HG03460 (cell line): ENCODE data around the gene ARHGEF25.
A peak's percentile ranks its signal among the peaks of the same experiment; 100 is the strongest.
"Not testable (repeated sequence)": the region's sequence is repeated elsewhere in the genome, so short reads cannot be mapped to it uniquely, and the experiment has no call there.

Experiments used
- ATAC-seq: cut with Tn5 transposase; IDR thresholded peaks from one replicate; pipeline ENCODE4 v1.9.1; 2021; ENCODE audit not compliant: unreplicated experiment

The ARHGEF25 gene

GRCh38 chr12:57585156-57585555 lies 26.1 kb upstream of the ARHGEF25 start:
- ATAC-seq: no peak

DNA sequence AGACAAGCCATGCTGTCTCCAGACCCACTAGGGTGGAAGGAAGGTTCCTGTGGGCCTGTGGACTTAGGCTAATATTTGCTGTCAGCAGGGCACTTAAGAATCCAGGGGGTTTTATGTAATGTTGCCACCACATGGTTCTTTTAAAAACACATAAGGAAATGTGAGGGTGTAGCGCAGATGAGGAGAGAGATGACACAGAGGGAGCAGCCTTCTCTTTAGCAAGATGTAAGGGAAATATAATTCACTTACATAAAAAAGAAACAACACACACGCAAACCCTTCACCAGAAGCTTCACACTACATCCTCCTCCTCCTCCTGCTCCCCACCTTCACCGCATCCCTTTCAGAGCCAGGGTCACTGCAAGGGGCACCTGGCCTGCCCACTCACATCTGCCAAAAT lies 25.1 kb upstream of the ARHGEF25 start:
- ATAC-seq: no peak

DNA sequence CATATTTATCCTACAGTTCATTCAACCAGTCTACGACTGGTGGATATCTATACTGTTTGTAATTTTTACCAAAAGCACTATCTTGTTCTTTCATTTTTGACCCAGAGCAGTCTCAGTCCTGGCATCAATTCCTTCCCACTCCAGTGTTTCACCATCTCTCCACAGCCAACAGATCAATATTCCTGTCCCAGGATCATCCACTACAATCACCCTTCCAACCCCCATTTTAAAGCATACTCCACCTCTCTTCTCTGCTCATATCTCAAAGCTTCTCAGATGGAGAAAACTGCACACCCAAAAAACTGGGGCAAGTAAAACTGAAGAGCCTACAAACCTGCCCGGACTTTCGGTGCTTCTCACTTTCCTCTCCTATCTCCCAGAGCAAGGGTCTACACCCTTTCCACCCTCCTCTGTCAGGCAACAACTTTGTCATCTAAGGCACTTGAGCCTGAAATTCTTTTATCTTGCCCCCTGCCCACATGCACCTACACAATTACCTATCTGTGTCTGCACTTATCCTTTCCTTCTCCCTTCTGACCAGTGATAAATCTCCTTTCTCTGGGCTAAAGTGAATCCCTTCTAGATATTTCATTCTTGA lies 24.3 kb upstream of the ARHGEF25 start:
- ATAC-seq: no peak

DNA sequence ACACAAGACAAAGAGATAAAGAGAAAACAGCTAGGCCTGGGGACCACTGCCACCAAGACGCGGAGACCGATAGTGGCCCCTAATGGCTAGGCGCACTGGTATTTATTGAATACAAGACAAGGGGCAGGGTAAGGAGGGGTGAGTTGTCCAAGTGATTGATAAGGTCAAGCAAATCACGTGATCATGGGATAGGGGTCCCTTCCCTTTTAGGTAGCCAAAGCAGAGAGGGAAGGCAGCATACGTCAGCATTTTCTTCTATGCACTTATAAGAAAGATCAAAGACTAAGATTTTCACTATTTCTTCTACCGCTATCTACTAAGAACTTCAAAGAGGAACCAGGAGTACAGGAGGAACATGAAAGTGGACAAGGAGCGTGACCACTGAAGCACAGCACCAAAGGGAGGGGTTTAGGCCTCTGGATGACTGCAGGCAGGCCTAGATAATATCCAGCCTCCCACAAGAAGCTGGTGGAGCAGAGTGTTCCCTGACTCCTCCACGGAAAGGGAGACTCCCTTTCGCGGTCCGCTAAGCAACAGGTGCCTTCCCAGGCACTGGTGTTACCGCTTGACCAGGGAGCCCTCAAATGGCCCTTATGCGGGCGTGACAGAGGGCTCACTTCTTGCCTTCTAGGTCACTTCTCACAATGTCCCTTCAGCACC lies 22.2 kb upstream of the ARHGEF25 start:
- ATAC-seq: not testable (repeated sequence)

DNA sequence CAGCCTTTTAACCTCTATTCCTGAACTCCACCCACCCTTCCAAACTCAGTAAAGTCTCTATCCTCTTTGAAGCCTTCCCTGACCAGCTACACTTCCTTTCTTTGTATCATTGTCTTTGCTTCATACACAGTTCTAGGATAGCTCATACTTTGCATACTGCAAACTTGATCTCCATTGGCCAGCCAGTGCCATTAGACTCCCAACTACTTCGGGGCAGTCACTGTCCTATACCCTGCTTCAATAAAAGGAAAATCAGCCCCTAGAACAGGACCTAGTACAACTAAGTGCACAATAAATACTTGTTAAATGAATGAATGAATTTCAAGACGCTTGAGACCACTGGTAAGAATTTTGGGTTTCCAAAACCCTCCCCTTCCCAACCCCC lies 20.8 kb upstream of the ARHGEF25 start:
- no peak for ATAC-seq

DNA sequence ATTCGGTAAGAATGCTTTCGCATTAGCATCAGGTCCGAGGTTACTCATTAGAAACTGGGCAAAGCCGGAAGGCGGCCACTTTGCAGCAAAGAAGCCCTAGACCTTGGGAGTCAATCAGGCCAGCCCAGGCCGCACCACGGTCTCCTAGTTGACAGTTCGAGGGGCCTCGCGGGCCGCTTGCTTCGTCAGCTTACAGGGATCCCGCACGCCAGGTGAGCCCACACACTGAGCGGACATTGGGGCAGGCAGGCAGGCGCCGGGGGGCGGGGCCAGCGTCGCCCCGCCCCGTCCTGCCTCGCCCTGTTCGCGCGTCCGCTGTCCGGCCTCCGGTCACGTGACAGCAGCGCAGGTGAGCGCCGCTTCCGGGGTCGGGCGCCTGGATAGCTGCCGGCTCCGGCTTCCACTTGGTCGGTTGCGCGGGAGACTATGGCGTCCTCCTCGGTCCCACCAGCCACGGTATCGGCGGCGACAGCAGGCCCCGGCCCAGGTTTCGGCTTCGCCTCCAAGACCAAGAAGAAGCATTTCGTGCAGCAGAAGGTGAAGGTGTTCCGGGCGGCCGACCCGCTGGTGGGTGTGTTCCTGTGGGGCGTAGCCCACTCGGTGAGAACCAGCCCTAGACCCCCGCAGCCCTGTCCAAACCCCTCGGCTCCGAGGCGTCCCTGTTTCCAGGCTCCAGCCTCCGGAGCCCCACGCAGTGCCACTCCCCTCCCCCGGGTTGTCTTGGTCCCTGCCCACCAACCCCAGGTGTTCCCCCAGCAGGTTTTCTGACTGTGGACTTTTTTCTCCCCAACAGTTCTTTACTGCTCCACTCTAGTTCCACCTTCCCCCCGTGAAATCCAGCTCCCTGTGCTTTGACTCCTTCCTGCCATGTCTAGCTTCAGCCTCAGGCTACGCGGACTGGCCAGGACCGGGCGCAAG lies 20.1 kb upstream of the ARHGEF25 start, which contains the start of gene PIP4K2C:
Gene PIP4K2C (plus strand): TSS at position 329 of the 918 bp plus-strand sequence. CDS start 98 bp downstream, at position 427.
- peak; percentile 90 for ATAC-seq

DNA sequence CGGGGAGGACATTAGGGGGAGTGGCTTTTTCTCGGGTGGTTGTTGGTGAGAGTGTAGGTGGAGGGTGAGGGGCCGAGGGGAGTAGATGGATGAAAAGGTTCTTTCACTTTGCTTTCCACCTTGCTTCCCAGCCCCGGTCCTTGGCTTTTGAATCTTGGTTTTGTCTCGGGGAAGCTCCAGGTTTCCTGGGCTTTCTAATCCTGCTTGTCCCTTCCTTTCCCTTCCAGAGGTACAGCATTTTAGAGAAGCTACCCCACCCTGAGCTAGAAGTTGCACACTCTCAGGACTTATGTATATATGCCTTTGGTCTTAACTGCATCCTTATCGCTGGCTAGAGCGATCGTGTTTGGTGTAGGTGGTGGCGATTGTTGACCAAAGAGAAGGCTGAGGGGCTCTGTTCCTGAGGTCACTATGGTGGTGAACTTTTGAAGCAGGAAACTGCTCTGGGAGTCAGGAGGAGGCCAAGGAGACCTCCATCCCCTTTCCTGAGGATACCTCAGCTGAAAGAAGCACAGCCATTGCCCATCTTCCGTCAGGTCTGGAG lies 19.4 kb upstream of the ARHGEF25 start:
- ATAC-seq: peak; percentile 16

DNA sequence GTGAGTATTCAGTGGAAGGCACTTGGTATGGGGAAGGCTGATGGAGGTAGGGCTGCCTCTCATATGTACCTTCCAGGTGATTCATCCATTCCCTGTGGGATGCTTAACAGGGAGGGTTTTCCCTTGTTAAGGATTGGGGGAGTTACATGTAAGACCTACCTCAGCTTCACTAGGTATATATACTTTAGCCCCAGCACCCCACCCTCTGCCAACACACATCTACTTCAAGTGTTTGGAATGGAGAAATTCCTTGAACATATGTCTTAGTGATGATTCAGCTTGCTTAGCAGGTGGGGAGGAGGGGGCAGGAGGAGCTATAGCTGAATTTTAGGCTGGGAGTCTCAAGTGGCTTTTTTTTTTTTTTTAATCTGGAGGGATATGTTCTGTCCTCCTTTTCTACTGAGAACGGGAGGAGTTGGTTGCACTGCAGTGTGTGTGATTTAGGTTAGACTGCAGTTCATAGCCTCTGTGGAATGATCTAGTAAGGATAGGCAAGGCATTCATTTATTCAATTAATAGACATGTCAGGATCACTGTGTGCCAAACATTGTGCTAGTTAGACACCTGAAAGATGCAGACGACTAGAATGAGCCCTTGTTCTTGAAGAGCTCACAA lies 18.6 kb upstream of the ARHGEF25 start:
- ATAC-seq: no peak

DNA sequence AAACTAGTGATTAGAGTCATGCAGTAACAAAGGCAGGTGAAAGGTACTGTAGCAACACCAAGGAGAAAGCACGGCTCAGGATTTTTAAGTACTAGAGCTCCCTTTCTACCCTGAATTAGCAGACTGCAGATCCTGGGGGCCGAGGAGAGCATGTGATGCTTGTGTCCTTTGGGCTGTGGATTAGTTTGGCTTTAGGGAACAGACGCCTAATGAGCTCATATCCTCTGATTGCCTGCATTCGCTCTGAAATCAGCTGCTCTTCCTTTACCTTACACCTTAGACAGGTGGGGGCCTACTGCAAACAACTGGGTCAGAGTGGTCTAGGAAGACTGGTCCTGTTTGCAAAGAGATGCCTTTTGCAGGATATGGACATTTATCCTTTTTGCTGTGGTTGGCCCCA lies 18.0 kb upstream of the ARHGEF25 start:
- no peak for ATAC-seq

- no peak for ATAC-seq
Measured at GRCh38 chr12:57600395-57600794, 10.8 kb upstream of the ARHGEF25 start.

DNA sequence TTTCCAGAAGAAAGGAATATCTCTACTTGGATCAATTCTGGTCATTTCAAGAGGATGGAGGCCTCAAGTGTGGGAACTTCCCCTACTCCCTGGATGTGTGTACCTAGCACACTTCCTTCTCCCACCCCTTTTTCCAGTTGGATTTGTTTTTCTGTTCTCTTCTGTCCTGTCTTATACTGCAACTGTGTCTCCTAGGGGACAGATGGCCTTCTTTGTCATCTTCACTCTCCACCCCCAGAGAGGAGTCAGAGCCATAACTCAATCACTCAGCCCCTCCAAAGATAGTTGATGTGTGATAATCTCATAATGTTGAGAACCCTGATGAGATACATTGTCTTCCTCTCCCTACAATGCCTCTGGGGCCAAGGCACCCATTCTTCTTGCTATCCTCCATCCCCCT lies 8.7 kb upstream of the ARHGEF25 start:
- ATAC-seq: no peak

DNA sequence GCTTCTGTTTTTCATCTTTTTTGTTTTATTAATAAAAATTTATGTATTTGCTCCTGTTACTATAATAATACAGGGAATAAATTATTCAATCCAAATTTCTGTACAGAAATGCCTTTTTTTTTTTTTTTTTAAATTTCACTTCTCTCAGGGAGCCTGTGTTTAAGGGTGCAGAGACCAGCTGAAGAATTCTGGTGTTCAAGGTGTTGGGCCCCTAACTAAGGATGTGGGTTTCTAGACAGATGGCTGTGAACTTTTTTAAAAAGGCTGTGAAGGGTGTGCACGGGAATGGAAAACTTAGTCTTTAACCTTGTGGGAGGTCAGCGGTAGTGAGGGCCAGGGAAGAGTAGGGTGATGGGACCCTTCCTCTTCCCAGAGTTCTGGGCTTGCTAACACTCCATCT lies 7.9 kb upstream of the ARHGEF25 start:
- ATAC-seq: no peak

GRCh38 chr12:57603815-57604453 lies 7.3 kb upstream of the ARHGEF25 start:
- ATAC-seq: no peak

DNA sequence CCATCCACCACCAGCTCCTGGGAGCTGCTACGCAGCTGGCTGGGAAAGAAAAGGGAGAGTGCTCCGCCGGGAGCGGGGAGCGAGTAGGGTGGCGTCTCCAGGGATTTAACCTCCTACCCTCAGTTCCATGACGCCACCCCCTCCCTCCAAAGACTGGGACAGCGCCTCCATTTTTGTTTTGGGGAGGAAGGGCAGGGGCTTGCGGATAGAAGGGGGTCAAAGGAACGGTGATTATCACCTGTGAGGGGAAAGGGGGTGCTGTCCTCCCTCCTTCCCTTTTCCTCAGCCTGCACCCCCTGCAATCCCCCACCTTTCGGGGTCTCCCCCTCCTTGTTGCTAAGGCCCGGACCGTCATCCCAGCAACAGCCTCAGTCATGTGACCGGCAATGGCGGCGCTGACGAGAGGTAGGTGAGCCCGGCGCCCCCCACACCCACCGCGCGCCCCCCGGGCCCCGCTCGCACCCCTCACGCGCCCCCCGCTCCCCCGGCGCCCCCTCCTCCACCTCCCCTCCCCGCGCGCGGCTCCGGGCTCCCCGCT lies 6.7 kb upstream of the ARHGEF25 start, which contains the start of gene DTX3:
Gene DTX3 (plus strand): TSS at position 371 of the 538 bp plus-strand sequence. CDS start 1,694 bp downstream, outside the sequence.
- ATAC-seq: no peak

DNA sequence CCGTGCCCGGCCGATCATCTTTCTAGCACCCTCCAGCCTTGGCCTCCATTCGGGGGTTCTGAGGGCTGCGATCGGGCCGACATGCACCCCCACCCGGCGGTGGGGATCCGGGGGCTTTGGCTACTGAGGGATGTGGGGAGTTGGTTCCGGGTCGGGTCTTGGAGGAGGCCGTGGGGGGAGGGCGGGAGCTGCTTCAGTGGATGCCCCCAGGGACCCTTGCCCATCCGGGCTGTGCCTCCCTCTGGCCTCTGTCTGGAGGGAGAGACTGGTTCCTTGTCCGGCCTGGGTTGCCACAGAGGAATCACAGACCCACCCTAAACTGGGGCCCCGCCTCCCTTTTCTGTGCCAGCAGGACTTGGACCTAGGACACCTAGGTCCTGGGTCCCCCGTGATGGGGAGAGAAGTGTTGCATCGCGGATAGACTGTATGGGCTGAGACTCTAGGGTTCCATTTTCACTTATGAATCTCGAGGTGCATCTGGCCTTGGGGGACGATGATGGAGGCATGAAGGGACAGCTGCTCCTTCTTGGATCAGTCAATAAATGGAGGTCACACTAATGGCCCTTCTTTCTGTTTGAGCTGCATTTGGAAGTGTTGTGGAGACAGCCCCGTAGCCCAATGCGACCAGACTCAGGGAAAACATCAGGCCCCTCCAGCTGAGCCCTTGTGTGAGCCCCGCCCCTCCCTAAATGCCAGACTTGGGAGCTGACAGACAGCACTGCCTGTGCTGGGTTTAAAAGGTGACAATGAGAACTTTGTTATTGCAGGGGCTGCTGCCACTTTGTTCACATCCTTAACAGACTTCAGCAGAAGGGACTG lies 6.0 kb upstream of the ARHGEF25 start:
- no peak for ATAC-seq

- ATAC-seq: no peak
Measured at GRCh38 chr12:57605811-57606311, 5.4 kb upstream of the ARHGEF25 start.

DNA sequence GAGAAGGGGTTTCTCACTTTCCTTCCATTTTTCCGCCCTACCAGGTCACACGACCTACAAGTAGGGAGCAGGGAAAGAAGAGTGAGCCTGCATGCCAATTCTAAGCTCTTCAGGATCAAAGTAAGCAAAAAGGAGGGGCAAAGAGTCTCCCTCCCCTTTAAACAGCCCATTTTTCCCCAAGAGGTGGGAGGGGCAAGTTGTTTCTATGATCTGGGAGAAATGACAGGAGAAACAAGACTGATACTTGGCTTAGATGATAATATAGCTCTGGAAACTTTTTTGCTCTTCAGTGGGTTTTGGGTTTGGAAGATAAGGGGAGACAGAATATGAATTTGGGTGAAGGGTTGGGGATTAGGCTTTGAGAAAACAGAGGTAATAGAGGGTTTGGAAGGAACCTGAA lies 4.8 kb upstream of the ARHGEF25 start:
- ATAC-seq: no peak

GRCh38 chr12:57606821-57607220 lies 4.4 kb upstream of the ARHGEF25 start:
- ATAC-seq: no peak
